HepG2 (cell line): ENCODE measurements around the gene SYNPO. TPM values are rescaled to one million over a fixed set of nuclear protein-coding genes. Genes with fewer than 3 reads are reported as not detected.

Experiments used
- ATAC-seq: fragments of 200-7000 bp; cut with Tn5 transposase; 3 replicates; pipeline ENCODE4 v1.9.1; 2020; ENCODE audit warnings: mild to moderate bottlenecking, moderate library complexity
- BruUV-seq: library from RNA; stranded (reverse); fragments of 400-500 nt; replicated peaks from 2 replicates; lab custom pipeline; 2021; lab: Mats Ljungman, UMichigan
- CTCF ChIA-PET: fragments of 300-600 bp; formaldehyde crosslinking; extraction: SDS; loops from one replicate; lab custom pipeline; 2021; ENCODE audit warnings: low total read pairs, inconsistent platforms, low intra/inter-chr PET ratio; lab: Yijun Ruan, JAX
- POLR2A ChIA-PET: fragments of 350-600 bp; sonication (Branson Sonifier 250); formaldehyde crosslinking; loops from one replicate; lab custom pipeline; 2020; ENCODE audit warnings: antibody characterized with exemption, inconsistent platforms; lab: Yijun Ruan, JAX
- DNase-seq: peaks from one replicate; pipeline ENCODE4 v3.0.0-alpha.2; 2015; ENCODE audit warnings: low spot score
- FAIRE-seq: peaks from 3 replicates; lab custom pipeline; 2011; peaks lifted over from hg19 to GRCh38; lab: Jason Lieb, UNC
- H2AFZ ChIP-seq: one replicate; pipeline ENCODE4 v1.6.1; 2011; ENCODE audit warnings: low read length, inconsistent platforms
- H3K27ac ChIP-seq: fragments of 300-600 bp; 3 replicates; pipeline ENCODE4 v1.8.0; 2011; ENCODE audit warnings: mixed run types, mild to moderate bottlenecking, mixed read lengths, low read length, inconsistent platforms; ENCODE audit not compliant: insufficient read depth; ENCODE audit errors: extremely low read length
- H3K27me3 ChIP-seq, 2 experiments: fragments of 200-600 bp in 1 of 2; 2 replicates in 1 of 2; 3 replicates in 1 of 2; pipeline versions ENCODE4 v1.6.0 to v1.8.0; 2011; ENCODE audit warnings: low read length in 2 of 2, mild to moderate bottlenecking in 2 of 2, moderate library complexity in 2 of 2, inconsistent platforms in 1 of 2; ENCODE audit not compliant: insufficient read depth in 2 of 2, control insufficient read depth in 1 of 2
- H3K36me3 ChIP-seq, 2 experiments: fragments of 200-600 bp in 1 of 2; replicated peaks in 1 of 2; 2 replicates in 1 of 2; 3 replicates in 1 of 2; pipeline versions ENCODE4 v1.5.1 to v1.8.0; 2011; ENCODE audit warnings: low read length in 2 of 2, inconsistent platforms in 1 of 2; ENCODE audit not compliant: insufficient read depth in 2 of 2, control insufficient read depth in 1 of 2
- H3K4me1 ChIP-seq: 2 replicates; pipeline ENCODE4 v1.5.1; 2012; ENCODE audit warnings: low read length, inconsistent platforms; ENCODE audit not compliant: insufficient read depth
- H3K4me2 ChIP-seq: 2 replicates; pipeline ENCODE4 v1.6.0; 2011; ENCODE audit warnings: low read depth, low read length, inconsistent platforms
- H3K4me3 ChIP-seq, 3 experiments: fragments of 200-600 bp in 1 of 3; sonication (generic), shearing (Covaris generic) in 1 of 3; replicated peaks in 1 of 3; 2 replicates each; pipeline ENCODE4 v1.5.1; 2011 to 2016; ENCODE audit warnings: low read length in 3 of 3, inconsistent platforms in 2 of 3, low read depth in 2 of 3, mild to moderate bottlenecking in 2 of 3, control low read depth in 1 of 3, mixed read lengths in 1 of 3; ENCODE audit not compliant: insufficient read depth in 1 of 3
- H3K79me2 ChIP-seq: one replicate; pipeline ENCODE4 v1.6.1; 2011; ENCODE audit warnings: low read length, inconsistent platforms; ENCODE audit not compliant: insufficient read depth
- H3K9ac ChIP-seq: 2 replicates; pipeline ENCODE4 v1.6.0; 2011; ENCODE audit warnings: mild to moderate bottlenecking, low read depth, low read length, inconsistent platforms; ENCODE audit not compliant: insufficient read depth
- H3K9me3 ChIP-seq: 2 replicates; pipeline ENCODE4 v1.5.1; 2012; ENCODE audit warnings: mild to moderate bottlenecking, low read length
- H4K20me1 ChIP-seq: 2 replicates; pipeline ENCODE4 v1.6.0; 2011; ENCODE audit warnings: inconsistent platforms, mild to moderate bottlenecking, low read length, moderate library complexity; ENCODE audit not compliant: insufficient read depth
- FOXA3 ChIP-seq: IDR thresholded peaks from 2 replicates; pipeline ENCODE4 v1.6.1; 2016; ENCODE audit warnings: missing genetic modification reagents, missing compliant biosample characterization
- ZFP36L2 ChIP-seq: sonication (generic); formaldehyde crosslinking; IDR thresholded peaks from 2 replicates; pipeline ENCODE4 v1.4.0; 2020; ENCODE audit warnings: missing genetic modification reagents
- ZFX ChIP-seq: sonication (generic); formaldehyde crosslinking; IDR thresholded peaks from 2 replicates; pipeline ENCODE4 v1.4.0; 2020; ENCODE audit warnings: mild to moderate bottlenecking, low read depth, missing genetic modification reagents, moderate library complexity
- ZNF180 ChIP-seq: sonication (generic); formaldehyde crosslinking; IDR thresholded peaks from 2 replicates; pipeline ENCODE4 v1.4.0; 2020; ENCODE audit warnings: low read depth, missing genetic modification reagents, borderline replicate concordance
- ZNF629 ChIP-seq: sonication (generic); formaldehyde crosslinking; conservative IDR thresholded peaks from 2 replicates; pipeline ENCODE4 v1.5.0; 2020; ENCODE audit warnings: missing genetic modification reagents
- ZNF768 ChIP-seq: sonication (generic); formaldehyde crosslinking; IDR thresholded peaks from 2 replicates; pipeline ENCODE4 v1.4.0; 2020; ENCODE audit warnings: missing genetic modification reagents
- WGBS: methylation state at CpG from one replicate; pipeline ENCODE4 v1.1.6; 2017; ENCODE audit warnings: low lambda C conversion rate; 5-methylcytosine and 5-hydroxymethylcytosine counted together
- in situ Hi-C: cut with HindIII; loops from 2 replicates; pipeline ENCODE4 v1.10.0; 2017; ENCODE audit warnings: low pct_unique_long_range_greater_than_20kb; ENCODE audit not compliant: extremely low pct_ligation_motif_present
- intact Hi-C: fragments of 100-400 bp; cut with micrococcal nuclease; formaldehyde crosslinking; loops from one replicate; pipeline ENCODE4 v1.10.0; 2022; ENCODE audit not compliant: unreplicated experiment
- polyA plus RNA-seq, 8 experiments: library from polyadenylated mRNA; depleted of rRNA in 3 of 8; stranded (reverse) in 7 of 8; unstranded in 1 of 8; fragments of >200 nt; fragmentation: Illumina TruSeq in 4 of 8; extraction: Trizol in 4 of 8; gene quantifications; 2 replicates each; pipeline versions ENCODE4 v1.2.1 to v1.2.3, GENCODE V29; 2011 to 2016; ENCODE audit warnings: low read depth in 4 of 8, missing spikeins in 1 of 8, mixed read lengths in 1 of 8; ENCODE audit not compliant: insufficient read depth in 1 of 8
- total RNA-seq, 5 experiments: library from RNA; depleted of rRNA; stranded (reverse); fragments of >200 nt; fragmentation: Illumina TruSeq; extraction: Trizol; gene quantifications; 2 replicates each; pipeline ENCODE4 v1.2.3, GENCODE V29; 2016; ENCODE audit warnings: low read depth in 1 of 5
- TF ChIP-seq, protein P1 (sequence below): conservative IDR thresholded peaks from 2 replicates; pipeline ENCODE4 v1.6.1; 2018; ENCODE audit warnings: missing genetic modification reagents
- TF ChIP-seq, protein P2 (sequence below), 2 experiments: fragments of 450-650 bp in 1 of 2; sonication (generic) in 1 of 2; formaldehyde crosslinking; IDR thresholded peaks; 2 replicates each; pipeline versions ENCODE4 v1.5.0 to v1.8.0; 2020 to 2022; ENCODE audit warnings: mild to moderate bottlenecking in 1 of 2, missing genetic modification reagents in 1 of 2
- TF ChIP-seq, protein P3 (sequence below): sonication (generic); formaldehyde crosslinking; IDR thresholded peaks from 2 replicates; pipeline ENCODE4 v1.5.1; 2020; ENCODE audit warnings: mild to moderate bottlenecking, missing genetic modification reagents

The SYNPO gene
- total and polyA plus RNA-seq, 2 of the 13 experiments (the other 11 are each of a cell fraction or from before 2014, with no cell fraction given) = 0.09 to 0.30 TPM

DNA sequence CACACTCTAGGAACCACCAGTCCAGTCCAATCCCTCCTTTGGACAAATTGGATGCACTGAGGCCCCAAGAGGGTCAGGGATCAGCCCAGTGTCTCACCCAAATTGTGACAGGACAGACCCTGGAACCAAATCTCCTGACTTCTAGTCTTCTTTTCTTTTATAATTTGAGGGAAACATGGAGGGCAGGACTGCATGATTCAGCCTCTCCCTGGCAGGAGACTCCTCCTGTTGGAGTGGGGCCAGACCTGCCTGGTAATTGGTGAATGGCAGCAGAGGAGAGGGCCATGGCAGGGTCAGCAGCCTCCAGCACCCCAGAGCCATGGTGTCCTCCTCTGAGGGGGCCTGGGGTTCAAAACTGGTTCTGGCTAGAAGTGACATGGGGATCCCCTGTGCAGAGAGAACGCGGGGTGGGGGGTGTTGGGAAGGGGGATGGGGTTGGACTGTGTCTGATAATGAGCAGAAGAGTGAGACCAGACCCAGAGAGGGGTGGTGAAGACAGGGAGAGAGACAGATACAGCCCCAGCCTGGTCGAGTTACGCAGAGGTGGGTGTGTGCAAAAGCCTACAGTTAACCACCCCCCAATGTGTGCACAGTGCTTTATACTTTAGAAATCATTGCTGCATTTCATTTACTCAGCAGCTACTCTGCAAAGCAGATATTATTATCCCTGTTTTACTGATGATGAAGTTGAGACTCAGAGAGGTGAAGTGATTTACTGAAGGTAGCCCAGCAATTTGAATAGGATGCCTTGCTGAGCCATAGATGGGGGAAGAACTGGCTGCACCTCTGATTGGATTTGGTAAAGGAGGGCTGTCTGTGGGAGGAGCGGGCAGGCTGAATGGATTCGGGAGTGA is 3.8 kb upstream of the SYNPO start:
- DNase-seq (no peak), FAIRE-seq (no peak), ATAC-seq (no peak)
- Histone ChIP-seq H2AFZ (no peak overlapping the region), H4K20me1 (no peaks in the 10 kb centered on the region), H3K4me2 (no peak overlapping the region), H3K27ac (no peak overlapping the region), H3K4me3 (no peak overlapping the region), H3K9me3 (no peaks in the 10 kb centered on the region), H3K79me2 (no peaks in the 10 kb centered on the region), H3K9ac (no peak overlapping the region), H3K27me3 (peaks cover 0 to 3% of the 10 kb centered on the region in 2 experiments; a peak in 1 of 5 replicates), H3K4me1 (peaks cover 54% of the 10 kb centered on the region), H3K36me3 (no peaks in the 10 kb centered on the region)
- in situ Hi-C loops (no loop called here), intact Hi-C loops (loop anchor here (10.0 kb wide), 1 partner anchor 172 kb away; no protein-coding TSS in a partner anchor)
- no TSS peak for BruUV-seq
- CTCF ChIA-PET = interaction anchor here (0.9 kb wide), 1 partner anchor 74 kb away, joined by 3 read pairs; no protein-coding TSS in a partner anchor
- WGBS = 68% methylated on average over 6 of the region's 6 CpGs
- POLR2A ChIA-PET = no interaction called here
- TF ChIP-seq ZNF768 (0 out of 2 replicates have a peak, but pooled peaks have one; percentile 58), ZFP36L2 (CRISPR knock-in tag) (no peak)

DNA sequence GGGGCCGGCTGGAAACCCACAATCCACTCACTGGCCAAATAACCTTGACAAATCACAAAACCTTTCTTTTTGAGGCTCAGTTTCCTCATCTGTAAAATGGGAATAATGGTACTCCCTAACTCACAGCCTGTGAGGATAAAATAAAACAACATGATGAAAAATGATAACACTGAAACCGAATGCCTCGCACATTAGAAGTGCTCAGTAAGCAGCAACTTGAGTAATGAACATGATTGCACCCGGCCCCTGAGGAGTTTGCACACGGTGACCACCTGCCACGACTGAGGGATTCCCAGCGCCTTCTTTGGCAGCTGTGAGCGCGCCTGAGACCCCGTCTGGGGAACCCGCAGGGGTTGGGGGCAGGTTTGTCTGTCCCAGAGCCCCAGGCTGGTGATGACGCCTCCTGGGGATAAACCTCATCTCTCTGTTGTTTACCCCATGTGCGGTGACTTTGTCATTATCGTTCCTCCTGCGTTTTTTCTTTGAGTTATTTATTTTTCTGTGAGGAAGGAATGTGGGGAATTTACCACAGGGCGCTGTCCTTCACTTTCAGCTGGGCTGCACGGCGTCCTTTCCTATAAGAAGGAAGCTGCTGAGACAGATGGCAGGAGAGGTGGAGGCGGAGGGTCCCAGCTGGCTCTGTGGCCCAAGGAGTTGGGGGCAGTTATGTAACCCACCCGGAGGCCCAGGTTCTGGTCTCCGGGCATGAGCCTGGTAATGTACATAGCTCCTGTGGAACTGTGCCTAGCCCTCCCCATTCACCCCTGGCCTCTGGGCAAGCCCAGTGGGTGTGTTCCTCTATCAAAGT is 3.0 kb upstream of the SYNPO start:
- H3K4me1 ChIP-seq = peaks cover 62% of the 10 kb centered on the region
- CTCF ChIA-PET = interaction anchor here (0.9 kb wide), 1 partner anchor 75 kb away, joined by 3 read pairs; no protein-coding TSS in a partner anchor
- DNase-seq (peak; percentile 75), FAIRE-seq (no peak), ATAC-seq (peak; percentile 56)
- no peaks in the 10 kb centered on the region for H4K20me1 ChIP-seq
- no peak overlapping the region for H2AFZ ChIP-seq
- no peak overlapping the region for H3K27ac ChIP-seq
- in situ Hi-C loops = no loop called here
- H3K79me2 ChIP-seq = no peaks in the 10 kb centered on the region
- POLR2A ChIA-PET = no interaction called here
- H3K4me2 ChIP-seq = peak overlapping the region; percentile 46
- peak overlapping the region in 1 of 3 experiments; percentile 26; a peak in 2 of 6 replicates for H3K4me3 ChIP-seq
- no peak overlapping the region for H3K9ac ChIP-seq
- no TSS peak for BruUV-seq
- WGBS = 4% methylated on average over 16 of the region's 21 CpGs
- intact Hi-C loops = loop anchor here (10.0 kb wide), 1 partner anchor 173 kb away; no protein-coding TSS in a partner anchor
- no peaks in the 10 kb centered on the region for H3K36me3 ChIP-seq
- H3K27me3 ChIP-seq = peaks cover 0 to 3% of the 10 kb centered on the region in 2 experiments; a peak in 1 of 5 replicates
- no peaks in the 10 kb centered on the region for H3K9me3 ChIP-seq
- TF ChIP-seq ZFX (CRISPR knock-in tag) = no peak
- TF ChIP-seq, protein P1, sequence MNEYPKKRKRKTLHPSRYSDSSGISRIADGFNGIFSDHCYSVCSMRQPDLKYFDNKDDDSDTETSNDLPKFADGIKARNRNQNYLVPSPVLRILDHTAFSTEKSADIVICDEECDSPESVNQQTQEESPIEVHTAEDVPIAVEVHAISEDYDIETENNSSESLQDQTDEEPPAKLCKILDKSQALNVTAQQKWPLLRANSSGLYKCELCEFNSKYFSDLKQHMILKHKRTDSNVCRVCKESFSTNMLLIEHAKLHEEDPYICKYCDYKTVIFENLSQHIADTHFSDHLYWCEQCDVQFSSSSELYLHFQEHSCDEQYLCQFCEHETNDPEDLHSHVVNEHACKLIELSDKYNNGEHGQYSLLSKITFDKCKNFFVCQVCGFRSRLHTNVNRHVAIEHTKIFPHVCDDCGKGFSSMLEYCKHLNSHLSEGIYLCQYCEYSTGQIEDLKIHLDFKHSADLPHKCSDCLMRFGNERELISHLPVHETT = no peak
- peak; percentile 77 for TF ChIP-seq FOXA3
- no peak for TF ChIP-seq ZNF180 (CRISPR knock-in tag)
- TF ChIP-seq, protein P2, sequence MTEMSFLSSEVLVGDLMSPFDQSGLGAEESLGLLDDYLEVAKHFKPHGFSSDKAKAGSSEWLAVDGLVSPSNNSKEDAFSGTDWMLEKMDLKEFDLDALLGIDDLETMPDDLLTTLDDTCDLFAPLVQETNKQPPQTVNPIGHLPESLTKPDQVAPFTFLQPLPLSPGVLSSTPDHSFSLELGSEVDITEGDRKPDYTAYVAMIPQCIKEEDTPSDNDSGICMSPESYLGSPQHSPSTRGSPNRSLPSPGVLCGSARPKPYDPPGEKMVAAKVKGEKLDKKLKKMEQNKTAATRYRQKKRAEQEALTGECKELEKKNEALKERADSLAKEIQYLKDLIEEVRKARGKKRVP (CRISPR knock-in tag; IDR thresholded peaks at IDR 0.05) = no peak
- TF ChIP-seq, protein P3, sequence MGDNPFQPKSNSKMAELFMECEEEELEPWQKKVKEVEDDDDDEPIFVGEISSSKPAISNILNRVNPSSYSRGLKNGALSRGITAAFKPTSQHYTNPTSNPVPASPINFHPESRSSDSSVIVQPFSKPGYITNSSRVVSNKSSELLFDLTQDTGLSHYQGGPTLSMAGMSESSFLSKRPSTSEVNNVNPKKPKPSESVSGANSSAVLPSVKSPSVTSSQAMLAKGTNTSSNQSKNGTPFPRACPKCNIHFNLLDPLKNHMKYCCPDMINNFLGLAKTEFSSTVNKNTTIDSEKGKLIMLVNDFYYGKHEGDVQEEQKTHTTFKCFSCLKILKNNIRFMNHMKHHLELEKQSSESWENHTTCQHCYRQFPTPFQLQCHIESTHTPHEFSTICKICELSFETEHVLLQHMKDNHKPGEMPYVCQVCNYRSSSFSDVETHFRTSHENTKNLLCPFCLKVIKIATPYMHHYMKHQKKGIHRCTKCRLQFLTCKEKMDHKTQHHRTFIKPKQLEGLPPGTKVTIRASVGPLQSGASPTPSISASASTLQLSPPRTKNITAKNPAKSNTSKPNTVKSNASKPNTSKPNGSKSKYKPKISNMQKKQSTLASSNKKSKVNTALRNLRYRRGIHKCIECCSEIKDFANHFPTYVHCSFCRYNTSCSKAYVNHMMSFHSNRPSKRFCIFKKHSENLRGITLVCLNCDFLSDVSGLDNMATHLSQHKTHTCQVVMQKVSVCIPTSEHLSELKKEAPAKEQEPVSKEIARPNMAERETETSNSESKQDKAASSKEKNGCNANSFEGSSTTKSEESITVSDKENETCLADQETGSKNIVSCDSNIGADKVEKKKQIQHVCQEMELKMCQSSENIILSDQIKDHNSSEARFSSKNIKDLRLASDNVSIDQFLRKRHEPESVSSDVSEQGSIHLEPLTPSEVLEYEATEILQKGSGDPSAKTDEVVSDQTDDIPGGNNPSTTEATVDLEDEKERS (CRISPR knock-in tag) = no peak
- peak; percentile 86 for TF ChIP-seq ZNF629 (CRISPR knock-in tag)
